SW480 (cell line): ENCODE results near the gene ACTA2.

Source experiments
- DNase-seq: peaks from one replicate; pipeline ENCODE4 v3.0.0-alpha.2; 2016; ENCODE audit warnings: low spot score

ACTA2 gene

DNA sequence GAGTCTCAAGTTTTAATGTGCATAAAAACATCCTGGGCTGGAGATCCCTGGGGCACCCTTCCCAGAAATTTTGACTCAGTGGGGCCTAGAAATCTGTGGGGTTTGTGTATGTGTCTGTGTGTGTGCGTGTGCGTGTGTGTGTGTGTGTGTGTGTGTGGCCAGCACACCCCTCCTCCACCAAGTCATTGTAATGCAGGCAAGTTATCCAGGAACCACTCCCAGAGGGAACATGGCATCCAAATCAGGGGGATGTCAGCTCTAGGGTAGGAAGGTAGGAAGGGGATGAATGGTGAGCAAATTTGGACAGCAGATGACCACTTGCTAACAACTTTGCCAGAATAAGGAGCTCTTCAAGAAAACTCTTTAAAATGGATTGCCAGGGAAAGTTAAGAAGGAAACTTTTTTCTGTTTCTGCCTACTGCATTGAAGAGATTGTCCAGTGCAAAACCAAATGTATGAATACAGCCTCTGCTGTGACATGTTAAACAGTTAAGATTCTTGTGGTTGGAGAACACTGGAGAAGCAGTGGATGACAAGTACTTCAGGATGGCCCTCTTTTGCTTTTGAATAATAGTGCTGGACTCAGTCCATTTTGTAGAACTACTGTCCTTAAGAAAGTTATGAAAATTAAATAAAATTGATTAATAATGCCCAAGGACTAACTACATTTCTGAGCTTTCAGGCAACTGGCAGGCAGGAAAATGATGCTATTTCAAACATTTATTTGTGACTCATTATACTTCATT is 60.2 kb downstream of the ACTA2 start:
- no peak for DNase-seq

DNA sequence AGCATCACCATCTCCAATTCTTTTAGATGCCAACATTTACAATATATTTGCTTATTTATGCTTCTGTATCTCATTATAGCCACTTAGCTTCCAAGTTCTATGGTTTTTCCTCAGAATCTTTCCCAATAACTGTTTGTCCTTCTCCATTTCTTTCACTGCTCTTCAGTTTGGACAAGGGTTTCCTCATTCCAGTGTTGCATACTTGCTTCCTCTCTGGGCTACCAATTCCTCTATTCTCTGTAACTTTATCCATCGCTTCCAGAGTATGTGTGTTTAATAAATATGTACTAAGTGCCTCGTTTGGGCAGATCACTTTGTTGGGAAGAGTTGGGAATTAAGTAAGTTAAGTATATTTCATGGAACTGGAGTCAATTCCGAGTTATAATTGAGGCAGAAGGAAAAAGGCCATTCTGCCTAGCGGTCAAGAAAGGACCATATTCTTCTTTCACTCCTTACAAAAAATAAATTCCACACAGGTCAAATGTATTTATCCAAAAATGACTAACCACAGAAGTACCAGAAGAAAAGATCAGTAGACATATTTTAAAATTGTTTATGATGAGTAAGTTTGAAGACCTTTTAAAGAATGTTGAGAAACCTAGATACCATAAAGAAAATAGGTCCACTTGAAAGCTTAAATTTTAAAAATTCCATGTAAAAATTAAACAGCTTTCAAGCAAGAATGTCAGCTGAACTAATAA is 61.7 kb downstream of the ACTA2 start:
- DNase-seq, result no peak

DNA sequence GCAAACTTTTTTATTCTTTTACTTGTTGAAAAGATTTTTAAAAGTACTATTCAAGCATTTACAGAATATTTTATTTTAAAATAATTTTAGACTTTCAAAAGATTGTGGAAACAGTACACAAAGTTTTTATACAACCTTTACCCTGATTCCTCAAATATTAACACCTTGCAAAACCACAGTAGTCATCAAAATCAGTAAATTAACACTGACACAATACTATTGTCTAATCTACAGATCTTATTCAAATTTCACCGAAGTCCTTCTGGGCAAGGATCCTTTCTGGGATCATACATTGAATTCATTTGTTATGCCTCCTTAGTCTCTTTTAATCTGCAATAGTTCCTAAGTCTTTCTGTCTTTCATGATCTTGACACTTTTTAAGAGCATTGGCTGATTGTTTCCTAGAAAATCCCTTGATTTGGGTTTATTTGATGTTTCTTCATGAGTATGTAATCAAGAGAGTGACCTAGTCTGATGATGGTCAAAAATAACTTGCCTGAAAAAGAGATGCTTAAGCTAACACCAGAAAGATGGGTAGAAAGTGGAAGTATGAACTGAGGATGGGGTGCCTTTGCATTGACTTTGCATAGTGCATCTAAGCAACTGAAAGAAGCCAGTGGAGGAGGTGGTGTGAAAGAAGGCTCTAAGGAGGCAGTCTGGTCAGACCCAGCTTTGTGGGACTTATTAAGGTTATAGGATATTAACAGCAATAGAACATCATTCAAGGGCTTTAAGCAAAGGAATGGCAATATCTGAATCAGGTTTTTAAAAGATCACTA is 62.8 kb downstream of the ACTA2 start:
- no peak for DNase-seq

DNA sequence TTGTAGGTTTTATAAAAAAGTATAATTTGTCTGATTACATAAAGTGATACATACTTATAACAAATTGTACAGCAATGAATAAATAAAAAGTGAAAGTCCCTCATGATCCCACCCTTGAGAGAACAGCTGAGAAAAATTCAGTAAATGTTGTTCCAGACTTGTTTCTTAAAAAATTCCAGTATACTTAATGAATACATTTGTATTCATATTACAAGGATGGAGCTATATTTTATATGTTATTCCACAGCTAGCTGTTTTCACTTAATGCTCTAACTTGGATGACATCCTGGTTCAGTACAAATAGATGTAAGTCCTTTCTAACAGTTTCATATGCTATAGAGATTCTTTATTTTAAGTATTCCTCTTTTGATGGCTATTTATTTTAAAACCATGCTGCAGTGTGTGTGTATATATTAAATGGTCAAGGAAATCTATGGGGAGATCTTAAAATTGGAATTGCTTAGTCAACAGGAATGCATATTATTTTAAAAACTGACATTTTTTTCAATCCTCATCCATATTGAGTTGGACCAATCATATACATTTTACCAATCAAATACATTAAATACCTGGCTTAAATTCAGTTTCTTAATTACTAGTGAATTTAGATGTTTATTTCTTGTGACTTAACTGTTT is 63.6 kb downstream of the ACTA2 start:
- no peak for DNase-seq

DNA sequence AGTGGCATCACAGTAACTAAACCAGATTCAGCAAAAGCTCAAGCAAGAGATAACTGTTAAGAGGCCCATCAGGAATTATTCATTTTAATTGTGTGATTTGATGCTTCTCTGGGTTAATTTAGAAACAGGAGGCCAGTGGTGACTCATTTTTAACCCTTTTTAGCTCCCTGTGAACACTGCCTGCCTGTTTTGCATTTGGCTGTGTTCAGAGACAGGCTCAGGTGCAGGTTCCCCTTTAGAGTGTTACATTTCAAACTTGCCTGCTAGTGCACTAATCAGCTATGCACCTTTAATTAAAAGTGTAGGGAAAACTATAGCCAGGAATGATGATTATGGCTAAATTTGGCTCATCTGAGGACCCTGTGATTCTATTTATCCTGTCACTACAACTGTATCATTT is 66.0 kb downstream of the ACTA2 start:
- DNase-seq, result no peak
